Thyroid gland (tissue), 4 donors: ENCODE measurements around the gene ARL17A. TPM values are rescaled to one million over a fixed set of nuclear protein-coding genes. Genes with fewer than 3 reads are reported as not detected.
A peak's percentile ranks its signal among the peaks of the same experiment; 100 is the strongest.
"Not testable (repeated sequence)": the region's sequence is repeated elsewhere in the genome, so short reads cannot be mapped to it uniquely, and the experiment has no call there.

Experiments used
- DNase-seq, 2 donors: peaks; one replicate each; pipeline ENCODE4 v3.0.0-alpha.2; 2019
- H3K27ac ChIP-seq, 3 donors: fragments of 200-600 bp; sonication (generic); 1 replicate in 2 of 3; 2 replicates in 1 of 3; pipeline ENCODE4 v1.5.1; 2016 to 2019; ENCODE audit warnings: mild to moderate bottlenecking in 1 of 3, moderate library complexity in 1 of 3
- H3K27me3 ChIP-seq: fragments of 200-600 bp; sonication (generic); one replicate; pipeline ENCODE4 v1.5.1; 2019
- H3K36me3 ChIP-seq, 2 donors: fragments of 200-600 bp; sonication (generic); one replicate each; pipeline ENCODE4 v1.5.1; 2016 to 2019
- H3K4me1 ChIP-seq, 2 donors: fragments of 200-600 bp; sonication (generic); one replicate each; pipeline ENCODE4 v1.5.1; 2017 to 2019
- H3K4me3 ChIP-seq, 3 donors: fragments of 200-600 bp; sonication (generic); replicated peaks in 1 of 3; 1 replicate in 2 of 3; 2 replicates in 1 of 3; pipeline ENCODE4 v1.5.1; 2016; ENCODE audit warnings: mild to moderate bottlenecking in 1 of 3
- H3K9me3 ChIP-seq: fragments of 200-600 bp; sonication (generic); one replicate; pipeline ENCODE4 v1.5.1; 2017
- WGBS, 2 donors: methylation state at CpG; one replicate each; pipeline ENCODE4 v1.1.5; 2017; 5-methylcytosine and 5-hydroxymethylcytosine counted together
- intact Hi-C: fragments of 100-400 bp; cut with DNase I; formaldehyde crosslinking; loops from one replicate; pipeline ENCODE4 v1.15.1; 2023
- total RNA-seq, 4 donors: library from RNA; depleted of rRNA; stranded (reverse); fragments of >200 nt; gene quantifications; one replicate each; pipeline ENCODE4 v1.2.3, GENCODE V29; 2016

Gene ARL17A
- total RNA-seq, 4 donors from 2014 or later, result 17.3 to 31.6 (median 27.6) TPM

DNA sequence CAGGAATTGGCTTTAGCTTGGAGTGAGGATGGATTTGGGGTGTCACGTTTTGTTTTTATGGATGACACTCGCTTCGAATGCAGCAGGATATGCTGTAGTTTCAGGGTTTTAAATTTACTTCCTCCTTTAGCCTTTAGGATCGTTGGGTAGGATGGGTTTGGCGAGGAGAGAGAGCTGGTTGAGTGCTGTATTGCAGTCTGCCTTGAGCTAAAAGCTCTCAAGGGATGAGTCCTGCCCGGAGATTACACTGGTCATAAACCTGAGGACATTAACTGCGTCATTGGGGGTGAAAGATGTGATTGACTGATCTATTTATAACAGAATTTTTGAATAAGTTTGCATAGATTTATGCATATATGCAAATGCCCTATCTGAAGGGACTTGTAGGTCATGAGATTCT is 11.8 kb upstream of the ARL17A start:
- no CpG with 5 or more reads among the region's 7 CpGs for WGBS, 2 donors
- H3K4me3 ChIP-seq, H3K9me3 ChIP-seq, H3K27ac ChIP-seq, DNase-seq, H3K36me3 ChIP-seq, intact Hi-C loops, H3K27me3 ChIP-seq, H3K4me1 ChIP-seq: not testable (repeated sequence)

GRCh38 chr17:46590157-46591146 is 11.0 kb upstream of the ARL17A start, which contains the start of gene NSF:
Gene NSF, plus strand, starts transcription at chr17:46590669. Its CDS starts 107 bp downstream, at chr17:46590776.
- DNase-seq, H3K36me3 ChIP-seq, intact Hi-C loops, H3K9me3 ChIP-seq, H3K27ac ChIP-seq, H3K4me3 ChIP-seq, H3K27me3 ChIP-seq, H3K4me1 ChIP-seq: not testable (repeated sequence)
- no CpG with 5 or more reads among the region's 95 CpGs for WGBS, 2 donors

- H3K4me3 ChIP-seq, H3K4me1 ChIP-seq, DNase-seq, H3K27me3 ChIP-seq, intact Hi-C loops, H3K9me3 ChIP-seq, H3K27ac ChIP-seq, H3K36me3 ChIP-seq: not testable (repeated sequence)
- WGBS, 2 donors, result no CpG with 5 or more reads among the region's 3 CpGs
Measured at GRCh38 chr17:46585444-46585843, 6.0 kb upstream of the ARL17A start.

DNA sequence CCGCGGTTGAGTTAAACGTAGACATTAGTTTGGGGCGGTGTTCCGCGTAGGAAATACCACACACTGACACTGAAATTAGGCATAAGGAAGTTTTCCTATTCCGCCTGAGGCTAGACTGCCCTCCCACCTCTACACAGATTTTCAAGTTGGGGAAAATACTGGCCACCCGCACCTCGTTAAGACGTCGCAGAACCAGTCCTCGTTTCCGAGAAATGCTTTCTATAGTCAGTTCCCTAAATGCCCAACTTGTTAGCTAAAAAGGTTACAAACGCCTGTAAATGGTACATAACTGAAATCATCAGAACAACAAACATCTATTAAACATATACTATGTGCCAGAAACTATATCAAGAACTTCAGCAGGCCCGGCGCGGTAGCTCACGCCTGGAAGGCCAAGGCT is 591 bp upstream of the ARL17A start:
- intact Hi-C loops, H3K36me3 ChIP-seq, DNase-seq, H3K27me3 ChIP-seq, H3K4me1 ChIP-seq, H3K9me3 ChIP-seq: not testable (repeated sequence)
- Histone ChIP-seq H3K4me3 (peak overlapping the region in 1 of 3 donors; percentile 11), H3K27ac (peak overlapping the region in 1 of 3 donors; percentile 45)
- WGBS, 2 donors, result 13 to 50% methylated on average over 1 to 6 of the region's 18 CpGs

- H3K36me3 ChIP-seq, intact Hi-C loops, H3K9me3 ChIP-seq, H3K27me3 ChIP-seq, H3K27ac ChIP-seq, DNase-seq, H3K4me3 ChIP-seq, H3K4me1 ChIP-seq: not testable (repeated sequence)
- WGBS, 2 donors, result no CpG with 5 or more reads among the region's 4 CpGs
Measured at GRCh38 chr17:46571796-46572195, 7.7 kb downstream of the ARL17A start.

DNA sequence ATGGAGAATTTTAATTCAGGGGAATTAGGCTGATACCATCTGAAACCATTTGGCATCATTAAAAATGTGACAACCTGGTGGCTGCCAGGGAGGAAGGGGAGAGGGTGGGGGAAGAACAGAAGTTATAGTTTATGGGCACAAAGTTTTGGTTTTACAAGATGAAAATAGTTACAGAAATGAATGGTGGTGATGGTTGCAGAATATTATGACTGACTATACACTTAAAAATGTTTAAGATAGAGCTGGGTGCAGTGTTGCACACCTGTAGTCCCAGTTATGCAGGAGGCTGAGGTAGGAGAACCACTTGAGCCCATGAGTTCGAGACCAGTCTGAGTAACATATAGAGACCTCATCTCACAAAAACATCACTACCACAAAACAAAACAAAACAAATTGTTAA is 12.5 kb downstream of the ARL17A start:
- H3K4me3 ChIP-seq, intact Hi-C loops, H3K4me1 ChIP-seq, DNase-seq, H3K36me3 ChIP-seq, H3K9me3 ChIP-seq, H3K27ac ChIP-seq, H3K27me3 ChIP-seq: not testable (repeated sequence)
- WGBS, 2 donors, result no CpG with 5 or more reads among the region's 1 CpG

DNA sequence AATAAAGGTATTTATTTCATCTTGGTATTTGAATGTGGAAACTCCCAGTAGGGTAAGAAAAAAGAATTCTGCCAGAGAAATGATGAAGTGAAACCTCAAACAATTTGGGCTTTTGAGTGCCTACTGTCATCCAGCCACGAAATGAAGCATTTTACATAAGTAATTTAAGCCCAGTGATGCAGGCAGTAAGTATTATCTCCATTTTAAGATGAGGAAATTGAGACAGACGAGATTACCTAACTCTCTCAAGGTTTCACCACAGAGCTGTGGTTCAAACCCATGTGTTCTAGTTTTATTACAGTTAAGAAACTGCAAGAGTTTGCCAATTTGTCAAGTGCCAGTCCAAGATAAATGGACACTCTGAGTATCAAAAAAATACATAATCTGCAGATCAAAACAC is 13.2 kb downstream of the ARL17A start:
- no CpG with 5 or more reads among the region's 2 CpGs for WGBS, 2 donors
- H3K36me3 ChIP-seq, H3K27me3 ChIP-seq, intact Hi-C loops, DNase-seq, H3K27ac ChIP-seq, H3K4me3 ChIP-seq, H3K9me3 ChIP-seq, H3K4me1 ChIP-seq: not testable (repeated sequence)

DNA sequence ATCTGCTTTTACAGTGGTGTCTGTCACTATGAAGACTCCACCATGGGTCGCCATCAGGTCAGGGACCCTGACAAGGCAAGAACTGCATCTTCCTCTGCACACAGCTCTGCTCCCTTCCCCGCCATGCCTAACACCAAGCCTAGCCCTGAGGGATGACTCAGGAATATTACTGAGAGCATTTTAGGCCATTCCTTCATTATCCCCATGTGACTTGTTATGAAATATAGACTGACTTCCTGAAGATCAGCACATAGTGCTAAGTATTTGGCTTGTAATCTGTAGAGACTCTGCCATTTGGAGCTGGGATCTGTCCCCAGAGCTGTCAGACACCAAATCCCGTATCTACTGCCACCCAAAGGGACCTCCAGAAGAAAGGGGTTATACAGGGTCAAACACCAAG is 19.4 kb downstream of the ARL17A start:
- H3K4me3 ChIP-seq, H3K36me3 ChIP-seq, H3K27me3 ChIP-seq, DNase-seq, H3K9me3 ChIP-seq, intact Hi-C loops, H3K4me1 ChIP-seq, H3K27ac ChIP-seq: not testable (repeated sequence)
- WGBS, 2 donors, result no CpG with 5 or more reads among the region's 3 CpGs

GRCh38 chr17:46559155-46559554 is 20.3 kb downstream of the ARL17A start:
- H3K27ac ChIP-seq, H3K36me3 ChIP-seq, H3K4me1 ChIP-seq, H3K4me3 ChIP-seq, intact Hi-C loops, DNase-seq, H3K9me3 ChIP-seq, H3K27me3 ChIP-seq: not testable (repeated sequence)
- WGBS, 2 donors, result no CpG with 5 or more reads among the region's 20 CpGs

DNA sequence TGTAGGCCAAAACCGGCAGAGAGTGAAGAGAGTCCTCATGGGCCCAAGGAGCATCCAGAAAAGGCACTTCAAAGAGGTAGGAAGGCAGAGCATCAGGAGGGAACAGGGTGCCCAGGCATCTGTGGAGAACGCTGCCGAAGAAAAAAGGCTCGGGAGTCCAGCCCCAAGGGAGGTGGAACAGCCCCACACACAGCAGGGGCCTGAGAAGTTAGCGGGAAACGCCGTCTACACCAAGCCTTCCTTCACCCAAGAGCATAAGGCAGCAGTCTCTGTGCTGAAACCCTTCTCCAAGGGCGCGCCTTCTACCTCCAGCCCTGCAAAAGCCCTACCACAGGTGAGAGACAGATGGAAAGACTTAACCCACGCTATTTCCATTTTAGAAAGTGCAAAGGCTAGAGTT is 30.9 kb downstream of the ARL17A start:
- H3K27me3 ChIP-seq, H3K4me1 ChIP-seq, H3K36me3 ChIP-seq, H3K9me3 ChIP-seq, H3K27ac ChIP-seq, H3K4me3 ChIP-seq, intact Hi-C loops: not testable (repeated sequence)
- DNase-seq, result peak in 1 of 2 donors; percentile 1
- 84 to 97% methylated on average over 6 to 9 of the region's 10 CpGs for WGBS, 2 donors

DNA sequence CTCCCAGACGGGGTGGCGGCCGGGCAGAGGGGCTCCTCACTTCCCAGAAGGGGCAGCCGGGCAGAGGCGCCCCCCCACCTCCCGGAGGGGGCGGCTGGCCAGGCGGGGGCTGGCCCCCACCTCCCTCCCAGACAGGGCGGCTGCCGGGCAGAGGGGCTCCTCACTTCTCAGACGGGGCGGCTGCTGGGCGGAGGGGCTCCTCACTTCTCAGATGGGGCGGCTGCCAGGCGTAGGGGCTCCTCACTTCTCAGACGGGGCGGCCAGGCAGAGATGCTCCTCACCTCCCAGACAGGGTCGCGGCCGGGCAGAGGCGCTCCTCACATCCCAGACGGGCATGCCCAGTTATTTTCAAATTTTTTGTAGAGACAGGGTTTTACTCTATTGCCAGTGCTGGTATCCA is 44.8 kb downstream of the ARL17A start:
- H3K9me3 ChIP-seq, DNase-seq, intact Hi-C loops: not testable (repeated sequence)

DNA sequence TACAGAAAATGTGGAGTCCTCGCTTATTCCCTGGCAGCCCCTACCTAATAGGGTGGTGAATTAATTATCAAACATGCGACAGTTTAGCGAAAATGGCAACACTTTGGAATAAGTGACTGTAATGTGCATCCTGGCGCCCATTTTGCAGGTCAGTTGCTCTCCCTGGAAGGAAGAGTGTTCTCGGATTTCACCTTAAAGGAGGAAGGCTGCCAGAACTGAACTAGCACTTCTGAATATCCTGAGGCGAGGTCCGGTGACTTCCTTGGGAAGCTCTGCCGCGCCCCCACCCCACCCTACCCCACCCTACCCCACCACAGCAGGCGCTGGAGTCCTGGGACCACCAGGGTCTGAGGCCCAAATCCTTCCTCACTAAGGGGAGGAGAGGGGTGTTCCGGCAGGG is 67.3 kb downstream of the ARL17A start, which contains the start of gene LRRC37A2:
Gene LRRC37A2, plus strand, starts transcription at position 301 of the 400 bp plus-strand sequence. CDS start 245 bp downstream, outside the sequence.
- H3K4me3 ChIP-seq, H3K4me1 ChIP-seq, H3K27me3 ChIP-seq, H3K36me3 ChIP-seq, intact Hi-C loops, H3K9me3 ChIP-seq, H3K27ac ChIP-seq, DNase-seq: not testable (repeated sequence)
- 93 to 96% methylated on average over 3 to 4 of the region's 11 CpGs for WGBS, 2 donors

More for the DNA sequence above, 44.8 kb downstream of the ARL17A start:
- not testable (repeated sequence) for H3K4me3 ChIP-seq, H3K36me3 ChIP-seq, H3K27ac ChIP-seq, H3K4me1 ChIP-seq, H3K27me3 ChIP-seq
- WGBS, 2 donors, result 97 to 100% methylated on average over 6 to 21 of the region's 22 CpGs

DNA sequence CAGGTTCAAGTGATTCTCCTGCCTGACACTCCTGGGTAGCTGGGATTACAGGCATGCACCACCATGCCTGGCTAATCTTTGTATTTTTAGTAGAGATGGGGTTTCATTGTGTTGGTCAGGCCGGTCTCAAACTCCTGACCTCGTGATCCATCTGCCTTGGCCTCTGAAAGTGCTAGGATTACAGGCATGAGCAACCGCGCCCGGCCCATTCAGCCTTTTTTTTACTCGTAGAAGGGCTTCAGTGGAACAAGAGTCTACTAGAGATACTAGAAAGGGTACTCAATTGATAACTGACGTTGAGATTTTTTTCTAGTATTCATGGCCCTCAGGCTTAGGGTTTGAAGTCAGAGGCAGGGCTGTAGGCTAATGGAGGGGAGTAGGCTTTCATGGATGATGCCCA is 73.6 kb downstream of the ARL17A start:
- H3K9me3 ChIP-seq, H3K27ac ChIP-seq, H3K4me1 ChIP-seq, H3K27me3 ChIP-seq, intact Hi-C loops, H3K4me3 ChIP-seq, H3K36me3 ChIP-seq: not testable (repeated sequence)
- 45% methylated on average over 4 of the region's 7 CpGs; no CpG with 5 or more reads in 1 of the 2 donors for WGBS, 2 donors
- DNase-seq, result peak; percentile 59 to 69
